ENCODE results near the gene C10orf90. TPM values are rescaled to one million over a fixed set of nuclear protein-coding genes. Genes with fewer than 3 reads are reported as not detected.

The C10orf90 gene
- total RNA-seq, 4 donors from 2014 or later: 0.33 to 1.2 (median 1.1) TPM; not detected in 1

GRCh38 chr10:126463286-126463685 is 207.2 kb downstream of the C10orf90 start:
- TF ChIP-seq, protein P1, sequence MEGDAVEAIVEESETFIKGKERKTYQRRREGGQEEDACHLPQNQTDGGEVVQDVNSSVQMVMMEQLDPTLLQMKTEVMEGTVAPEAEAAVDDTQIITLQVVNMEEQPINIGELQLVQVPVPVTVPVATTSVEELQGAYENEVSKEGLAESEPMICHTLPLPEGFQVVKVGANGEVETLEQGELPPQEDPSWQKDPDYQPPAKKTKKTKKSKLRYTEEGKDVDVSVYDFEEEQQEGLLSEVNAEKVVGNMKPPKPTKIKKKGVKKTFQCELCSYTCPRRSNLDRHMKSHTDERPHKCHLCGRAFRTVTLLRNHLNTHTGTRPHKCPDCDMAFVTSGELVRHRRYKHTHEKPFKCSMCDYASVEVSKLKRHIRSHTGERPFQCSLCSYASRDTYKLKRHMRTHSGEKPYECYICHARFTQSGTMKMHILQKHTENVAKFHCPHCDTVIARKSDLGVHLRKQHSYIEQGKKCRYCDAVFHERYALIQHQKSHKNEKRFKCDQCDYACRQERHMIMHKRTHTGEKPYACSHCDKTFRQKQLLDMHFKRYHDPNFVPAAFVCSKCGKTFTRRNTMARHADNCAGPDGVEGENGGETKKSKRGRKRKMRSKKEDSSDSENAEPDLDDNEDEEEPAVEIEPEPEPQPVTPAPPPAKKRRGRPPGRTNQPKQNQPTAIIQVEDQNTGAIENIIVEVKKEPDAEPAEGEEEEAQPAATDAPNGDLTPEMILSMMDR (IDR thresholded peaks at IDR 0.05; ENCODE audit: low read depth): no peak

- TF ChIP-seq, protein P1 (IDR thresholded peaks at IDR 0.05; ENCODE audit: low read depth): no peak
Observed at GRCh38 chr10:126461289-126461940, 209.1 kb downstream of the C10orf90 start.

DNA sequence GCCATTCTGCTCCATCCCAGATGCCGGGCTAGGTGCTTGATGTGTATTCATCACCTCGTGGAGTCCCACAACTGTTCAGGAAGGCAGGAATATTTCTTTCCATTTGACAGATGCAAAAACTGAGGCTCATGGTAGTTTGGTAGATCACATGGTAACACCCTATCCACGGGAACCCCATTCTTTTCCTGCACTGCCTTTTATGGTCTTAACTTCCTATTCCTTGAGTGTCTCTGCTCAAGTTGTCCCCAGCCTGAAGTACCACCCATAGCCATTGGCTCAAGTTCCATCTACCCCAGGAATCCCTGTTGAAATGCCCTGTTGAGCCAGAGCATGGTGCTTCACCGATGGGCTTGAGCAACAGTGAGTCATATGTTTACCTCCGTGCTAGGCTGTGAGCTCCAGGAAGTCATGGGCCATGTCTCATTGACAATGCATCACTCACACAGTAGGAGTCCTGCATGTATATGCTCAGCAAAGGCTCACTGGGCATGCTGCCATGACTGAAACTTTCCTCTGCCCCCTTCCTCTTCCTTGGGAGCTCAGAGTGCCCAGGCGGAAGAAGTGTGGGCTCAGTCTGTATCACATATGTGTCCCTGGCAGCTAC is 210.5 kb downstream of the C10orf90 start:
- TF ChIP-seq, protein P1 (IDR thresholded peaks at IDR 0.05; ENCODE audit: low read depth): no peak

DNA sequence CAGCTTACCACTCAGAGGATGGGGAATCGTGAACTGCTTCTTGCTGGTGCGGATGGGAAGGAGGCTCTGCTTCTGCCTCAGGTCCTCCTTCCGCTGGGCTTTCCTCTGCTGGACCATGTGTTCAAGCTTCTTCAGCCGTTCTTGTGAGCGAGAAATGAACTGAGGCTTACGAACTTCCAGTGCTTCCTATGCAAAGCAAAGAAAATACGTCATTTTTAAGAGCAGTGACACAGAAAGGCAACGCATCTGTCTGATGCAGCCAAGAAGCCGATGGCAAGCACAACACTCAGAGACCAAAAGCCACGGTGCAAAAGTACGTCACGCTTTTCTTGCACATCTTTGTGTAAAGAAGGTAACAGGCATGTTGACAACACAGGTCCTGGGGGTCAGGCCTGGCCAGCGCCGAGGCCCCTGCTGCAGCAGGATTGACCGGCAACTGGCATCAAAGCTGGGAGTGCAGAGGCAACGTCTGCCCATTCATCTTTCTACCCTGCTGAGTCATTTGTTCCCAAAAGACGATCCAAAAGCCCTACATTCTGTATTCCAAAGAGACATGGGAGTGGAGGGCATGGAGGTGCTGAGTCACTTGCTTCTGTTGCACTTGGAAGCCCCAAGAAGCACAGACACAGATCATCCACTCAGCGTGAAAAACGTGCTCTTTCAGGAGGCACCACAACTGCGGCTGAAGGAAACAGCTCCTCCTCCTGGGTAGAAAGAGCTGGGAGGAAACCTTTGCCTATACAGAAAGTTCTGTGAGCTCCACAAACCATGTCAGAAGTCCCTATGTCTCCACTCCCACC is 211.3 kb downstream of the C10orf90 start:
- TF ChIP-seq, protein P1 (IDR thresholded peaks at IDR 0.05; ENCODE audit: low read depth): no peak

GRCh38 chr10:126458466-126458865 is 212.0 kb downstream of the C10orf90 start:
- TF ChIP-seq, protein P1 (IDR thresholded peaks at IDR 0.05; ENCODE audit: low read depth): no peak

- TF ChIP-seq, protein P1 (IDR thresholded peaks at IDR 0.05; ENCODE audit: low read depth): no peak
Observed at GRCh38 chr10:126456632-126457031, 213.9 kb downstream of the C10orf90 start.
